ELR (cell line): ENCODE results near the gene ZBED2.
A peak's percentile ranks its signal among the peaks of the same experiment; 100 is the strongest.

Experiments used
- DNase-seq: peaks from one replicate; pipeline ENCODE4 v3.0.0-alpha.2; 2015; ENCODE audit warnings: low read depth

ZBED2 gene

DNA sequence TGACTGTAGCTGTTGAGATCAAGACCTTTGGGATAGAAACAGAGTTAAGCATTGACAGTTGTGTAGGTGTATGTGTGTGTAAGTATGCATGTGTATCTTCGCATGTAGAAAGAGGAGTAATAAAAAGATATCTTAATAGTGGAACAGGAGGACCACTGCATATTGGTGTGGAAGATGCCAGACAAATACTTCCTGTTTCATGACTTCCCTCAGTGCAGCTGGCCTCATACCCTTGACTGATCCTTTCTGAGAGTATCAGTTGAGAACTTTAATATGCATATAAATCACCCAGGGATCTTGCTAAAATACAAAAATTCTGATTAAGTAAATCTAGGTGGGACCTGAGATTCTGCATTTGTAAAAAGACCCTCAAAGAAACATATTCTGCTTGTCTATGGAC lies 8.5 kb upstream of the ZBED2 start:
- DNase-seq, result no peak

DNA sequence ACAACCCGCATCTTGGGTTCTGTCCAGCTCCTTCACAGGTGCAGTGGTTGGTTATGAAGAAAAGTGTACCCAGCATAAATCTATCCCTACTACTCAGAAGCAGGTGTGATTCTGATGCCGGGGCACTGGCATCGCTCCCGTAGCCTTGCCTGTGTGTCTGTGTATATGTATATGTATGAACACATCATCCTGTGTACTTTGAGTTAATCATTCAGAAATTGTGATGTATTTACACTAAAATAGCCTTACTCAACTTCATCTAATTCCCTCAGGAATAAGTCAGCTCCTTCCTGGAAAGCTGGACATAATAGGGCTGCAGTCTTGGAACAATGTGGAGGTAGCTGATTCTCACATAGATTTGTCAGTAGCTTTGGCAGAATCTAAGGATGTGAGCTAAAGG lies 6.7 kb upstream of the ZBED2 start:
- DNase-seq, result no peak

DNA sequence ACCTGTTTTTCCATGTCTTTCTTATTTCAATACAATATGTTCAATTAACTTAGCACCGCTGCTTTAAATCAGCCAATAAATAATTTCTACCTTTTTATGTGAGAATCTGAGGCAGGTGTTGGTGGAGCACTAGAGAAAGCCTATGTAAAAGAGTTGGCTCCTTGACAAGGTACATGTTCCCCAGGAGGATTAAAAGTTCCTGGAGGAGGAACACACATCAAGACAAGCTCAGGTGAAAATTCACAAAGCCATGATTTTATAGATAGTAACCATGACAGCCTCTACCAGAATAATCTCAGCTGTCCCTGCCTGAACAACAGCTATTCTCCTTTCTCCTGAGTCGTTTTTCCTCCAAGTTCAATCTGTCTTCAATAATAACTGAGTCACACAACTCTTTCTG lies 3.4 kb upstream of the ZBED2 start:
- DNase-seq, result no peak

DNA sequence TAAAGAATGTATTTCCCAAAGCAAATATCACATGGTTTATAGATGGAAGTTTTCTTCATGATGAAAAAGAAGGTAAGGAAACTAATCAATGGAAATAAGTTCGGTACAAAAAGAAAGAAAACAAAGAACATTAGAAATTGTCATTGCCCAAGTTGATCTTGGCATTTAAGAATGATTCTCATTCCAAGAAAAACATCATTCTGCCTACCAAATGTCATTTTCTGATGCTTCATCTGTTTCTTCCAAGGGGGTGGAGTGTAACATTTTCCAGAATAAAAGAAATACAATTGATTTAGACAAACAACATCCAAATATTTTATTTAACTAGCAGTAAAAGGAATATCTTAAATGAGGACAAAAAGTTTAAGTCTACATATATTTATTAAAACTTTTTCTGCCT lies 3.0 kb upstream of the ZBED2 start:
- DNase-seq, result no peak

DNA sequence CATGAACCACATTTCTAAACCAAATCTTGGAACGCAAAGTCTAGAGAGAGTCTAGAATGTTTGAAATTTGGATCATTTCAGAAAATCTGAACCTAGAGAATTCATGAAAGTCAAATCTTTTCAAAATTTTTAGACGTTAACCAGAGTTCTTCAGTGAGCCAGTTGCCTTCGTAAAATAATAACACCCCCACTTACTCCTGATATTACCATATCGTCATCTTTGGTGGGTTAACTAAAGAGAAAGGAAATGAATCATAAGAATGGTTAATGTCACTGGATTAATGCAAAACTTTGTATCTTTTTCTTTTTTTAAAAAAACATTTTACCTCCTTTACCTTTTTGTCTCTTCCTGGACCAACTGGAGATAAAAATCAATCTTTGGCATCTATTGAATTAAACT lies 1.2 kb upstream of the ZBED2 start:
- DNase-seq, result peak; percentile 57

DNA sequence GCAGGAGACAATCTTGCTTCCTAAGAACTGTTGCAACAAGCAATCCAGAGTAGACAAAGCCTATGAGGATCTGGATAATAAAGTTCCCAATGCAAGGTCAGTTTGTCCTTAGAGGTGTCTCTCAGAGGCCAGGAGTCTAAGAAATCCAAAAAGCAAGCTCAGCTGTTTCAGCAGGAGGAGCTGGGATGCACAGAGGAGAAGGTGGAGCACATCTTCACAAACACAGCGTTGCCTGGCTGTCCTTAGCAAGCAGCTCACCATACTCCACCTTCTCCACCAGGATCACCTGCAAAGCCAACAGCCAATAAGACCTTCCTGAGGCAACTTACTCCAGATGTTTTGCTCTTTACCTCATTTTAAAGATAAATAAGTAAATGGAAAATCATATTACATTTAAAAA lies 365 bp downstream of the ZBED2 start:
- DNase-seq, result no peak

DNA sequence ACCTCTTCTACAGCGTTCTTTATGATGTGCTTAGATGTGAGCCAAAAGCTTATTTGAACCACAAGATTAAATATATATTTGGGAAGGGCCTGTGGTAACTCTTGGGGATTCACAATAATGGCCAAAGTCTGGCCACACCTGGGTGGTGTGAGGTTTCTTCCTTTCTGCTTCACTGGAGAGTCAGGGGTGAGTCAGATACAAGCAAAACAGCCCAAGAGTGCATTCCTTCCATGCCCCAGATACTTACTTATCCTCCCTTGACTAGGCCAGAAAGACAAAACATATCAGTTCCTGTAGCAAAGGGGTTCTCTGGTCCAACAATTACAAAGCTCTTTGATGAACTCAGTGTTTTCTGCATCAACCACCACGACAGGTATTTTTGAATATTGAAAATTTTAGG lies 941 bp downstream of the ZBED2 start:
- peak; percentile 87 for DNase-seq

DNA sequence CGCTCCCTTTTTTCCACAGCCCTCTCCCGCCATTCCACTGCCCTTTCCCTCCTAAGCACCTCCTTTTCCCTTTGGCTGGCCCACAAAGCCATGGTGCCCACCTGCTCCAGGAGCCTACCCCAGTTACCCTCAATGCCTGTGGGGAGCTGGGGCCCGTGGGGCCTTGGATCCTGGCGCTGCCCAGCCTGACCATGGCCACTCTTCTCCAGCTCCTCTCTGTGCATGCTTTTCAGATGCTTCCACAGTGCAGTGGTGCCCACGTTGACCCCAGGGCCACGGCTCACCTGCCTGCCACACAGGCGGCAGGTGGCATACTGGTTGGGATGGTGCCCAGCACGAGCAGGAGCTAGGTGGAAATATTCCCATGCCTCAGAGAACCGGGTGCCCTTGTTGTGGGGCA lies 1.5 kb downstream of the ZBED2 start:
- DNase-seq, result no peak

DNA sequence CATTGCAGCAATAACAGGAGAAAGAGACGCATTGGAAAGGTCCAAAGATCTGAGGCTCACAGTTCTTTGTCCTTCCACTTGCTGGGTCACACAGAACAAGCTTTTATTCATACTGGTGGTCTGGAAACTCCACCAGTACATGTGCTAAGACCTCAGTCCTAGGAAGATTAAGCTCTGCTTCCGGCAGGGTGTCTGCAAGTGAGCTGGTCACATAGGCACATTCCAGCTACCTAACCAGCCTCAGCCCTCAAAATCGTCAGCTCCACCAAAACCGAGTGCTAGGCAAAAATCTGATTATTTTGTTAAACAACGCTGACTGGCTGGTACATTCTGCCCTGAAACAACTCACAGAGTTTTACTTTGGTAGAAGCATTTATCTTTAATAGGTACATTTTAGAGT lies 2.2 kb downstream of the ZBED2 start:
- no peak for DNase-seq

DNA sequence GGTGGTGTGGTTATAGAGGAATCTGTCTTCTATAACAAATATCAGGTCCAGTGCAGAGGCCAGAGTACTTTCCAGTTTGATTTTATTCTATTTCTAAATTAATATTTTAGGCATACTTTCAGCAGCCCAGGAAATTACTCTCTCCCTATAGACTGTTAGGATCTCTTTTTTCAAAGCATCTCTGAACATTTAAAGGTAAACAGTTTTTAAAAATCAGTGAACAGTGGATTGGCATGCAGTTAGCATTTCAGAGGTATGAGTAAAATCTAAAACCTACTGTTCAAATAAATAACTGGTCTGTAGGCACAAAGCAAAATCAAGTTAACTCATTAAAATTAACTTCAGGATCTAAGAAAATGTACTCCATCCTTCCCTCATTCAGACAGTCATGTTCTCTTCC lies 3.0 kb downstream of the ZBED2 start:
- no peak for DNase-seq

DNA sequence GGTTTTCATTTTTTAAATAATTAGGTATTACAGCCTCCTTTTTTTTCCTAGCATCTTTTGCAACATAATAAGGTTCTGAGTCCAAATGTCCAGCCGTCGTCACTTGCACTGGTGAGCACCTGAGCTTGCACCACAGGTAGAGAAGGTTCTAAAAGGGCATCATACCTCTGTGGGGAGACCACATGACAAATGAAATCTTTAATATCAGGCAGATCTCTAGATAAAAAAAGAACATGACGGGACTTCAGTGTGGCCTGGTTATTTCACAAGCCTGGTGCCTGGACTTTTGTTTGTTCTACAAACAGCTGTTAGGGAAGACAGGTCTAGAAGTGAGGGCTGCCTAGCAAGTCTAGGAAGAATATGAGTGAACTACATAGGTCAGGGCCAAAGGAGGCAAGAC lies 3.6 kb downstream of the ZBED2 start:
- DNase-seq, result no peak

DNA sequence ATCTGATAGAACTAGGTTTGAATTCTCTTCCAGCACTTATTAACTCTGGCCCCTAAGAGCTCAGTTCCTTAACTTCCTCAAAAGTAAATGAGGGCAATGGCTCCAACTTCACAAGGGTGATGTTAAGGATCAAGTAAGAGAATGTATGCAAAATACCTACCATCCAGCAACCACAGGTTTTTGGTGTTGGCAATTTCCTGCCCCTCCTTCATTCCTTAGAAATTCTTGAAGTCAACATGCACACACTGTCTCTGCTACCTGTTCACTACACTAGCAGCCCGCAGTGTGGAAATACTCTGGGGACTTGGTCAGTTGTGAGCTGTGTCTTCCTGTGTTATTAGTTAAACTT lies 5.0 kb downstream of the ZBED2 start:
- DNase-seq, result no peak

DNA sequence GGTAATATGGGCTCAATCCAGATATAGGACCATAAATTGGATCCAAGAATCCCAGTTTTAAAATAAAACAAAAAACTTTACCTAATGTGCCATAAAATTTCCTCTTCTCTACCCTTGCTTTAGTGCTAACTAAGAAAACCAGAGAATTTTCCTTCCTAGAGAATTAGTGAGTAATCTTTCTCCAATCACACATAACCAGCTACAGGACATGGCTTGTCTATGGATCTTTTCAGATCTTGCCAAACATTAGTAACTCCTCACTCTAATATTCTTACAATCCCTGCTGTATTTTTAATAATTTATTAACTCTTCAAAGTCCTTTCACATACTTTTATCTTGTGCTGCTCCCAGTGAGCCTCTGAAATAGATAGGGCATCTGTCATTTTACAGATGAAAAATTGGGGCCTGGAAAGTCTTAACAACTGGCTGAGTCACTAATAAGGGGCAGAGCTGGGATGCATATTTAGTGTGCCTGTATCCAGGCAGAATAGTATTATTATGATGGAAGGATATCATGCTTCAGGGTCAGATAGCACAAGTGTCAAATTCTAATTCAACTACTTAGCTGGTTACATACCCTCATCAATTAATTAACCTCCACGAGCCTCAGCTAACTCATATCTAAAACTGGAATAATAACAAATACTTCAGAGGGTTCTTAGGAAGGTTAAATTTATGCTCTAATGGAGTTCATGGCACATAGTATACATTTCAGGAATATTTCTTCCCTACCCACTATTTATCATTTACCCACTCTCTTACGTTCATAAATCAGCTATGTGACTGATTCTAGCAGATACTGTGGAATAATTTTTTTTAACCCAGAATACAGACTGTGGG lies 5.6 kb downstream of the ZBED2 start:
- DNase-seq, result peak; percentile 34

DNA sequence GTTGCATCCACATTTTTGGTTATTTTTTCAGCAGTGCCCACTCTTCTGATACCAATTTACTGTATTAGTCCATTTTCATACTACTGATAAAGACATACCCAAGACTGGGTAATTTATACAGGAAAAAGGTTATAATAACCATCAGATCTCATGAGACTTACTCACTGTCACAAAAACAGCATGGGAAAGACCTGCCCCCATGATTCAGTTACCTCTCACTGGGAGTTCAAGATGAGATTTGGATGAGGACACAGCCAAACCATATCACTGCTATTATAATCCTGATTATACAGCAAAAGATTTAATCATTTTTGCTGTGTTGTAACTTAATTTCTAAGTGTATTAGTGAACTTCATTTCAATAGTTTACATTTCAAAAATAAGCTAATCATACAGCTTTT lies 6.6 kb downstream of the ZBED2 start:
- peak; percentile 26 for DNase-seq

DNA sequence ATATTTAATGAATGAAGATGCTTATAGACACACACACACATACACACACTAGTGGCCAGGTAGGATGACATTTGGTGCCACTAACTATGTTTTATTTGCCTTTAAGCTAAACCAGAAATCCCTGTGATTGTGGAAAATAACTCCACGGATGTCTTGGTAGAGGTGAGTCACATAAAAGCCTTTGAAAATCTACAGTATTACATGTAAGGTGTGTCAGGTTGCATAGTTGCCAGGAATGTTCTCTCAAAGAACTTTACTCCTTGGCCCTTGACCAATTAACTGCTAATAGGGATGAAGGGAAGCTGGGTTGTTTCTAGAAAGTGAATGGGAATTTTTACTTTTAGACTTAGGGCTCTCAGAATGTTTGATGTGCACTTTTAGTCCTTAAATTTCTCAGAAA lies 9.9 kb downstream of the ZBED2 start:
- peak; percentile 53 for DNase-seq

DNA sequence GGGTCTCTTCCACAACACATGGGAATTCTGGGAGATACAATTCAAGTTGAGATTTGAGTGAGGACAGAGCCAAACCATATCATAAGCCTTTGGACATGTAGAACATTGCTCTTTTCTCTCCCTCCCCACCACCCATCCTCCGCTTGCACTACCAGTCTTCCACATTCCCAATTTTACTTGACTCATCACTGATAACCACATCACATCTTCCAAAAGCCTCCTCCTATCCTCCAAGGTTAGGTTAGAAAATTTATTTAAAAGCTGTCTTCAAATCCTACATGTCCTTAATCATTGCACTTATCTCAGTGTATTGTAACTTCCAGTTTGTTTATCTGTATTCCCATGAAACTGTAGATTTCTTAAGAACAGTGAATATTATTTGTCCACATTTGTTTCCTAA lies 10.4 kb downstream of the ZBED2 start:
- DNase-seq, result no peak

DNA sequence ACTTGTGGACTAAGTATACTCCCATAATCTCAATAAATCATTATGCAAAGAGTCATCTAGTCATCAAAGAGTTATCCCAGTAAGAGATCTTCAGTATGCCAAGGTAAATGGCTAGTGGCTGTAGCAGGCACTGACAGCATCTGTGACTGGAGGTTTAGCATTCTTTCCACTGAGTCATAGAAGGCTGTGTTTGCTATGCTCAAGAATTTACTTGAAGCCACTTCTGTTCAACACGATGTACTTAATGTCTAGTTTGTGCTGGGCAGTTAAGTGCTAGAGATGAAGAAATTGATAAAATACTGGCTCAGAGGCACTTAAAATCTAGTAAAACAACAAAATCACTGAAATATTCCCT lies 13.0 kb downstream of the ZBED2 start:
- DNase-seq, result peak; percentile 93

DNA sequence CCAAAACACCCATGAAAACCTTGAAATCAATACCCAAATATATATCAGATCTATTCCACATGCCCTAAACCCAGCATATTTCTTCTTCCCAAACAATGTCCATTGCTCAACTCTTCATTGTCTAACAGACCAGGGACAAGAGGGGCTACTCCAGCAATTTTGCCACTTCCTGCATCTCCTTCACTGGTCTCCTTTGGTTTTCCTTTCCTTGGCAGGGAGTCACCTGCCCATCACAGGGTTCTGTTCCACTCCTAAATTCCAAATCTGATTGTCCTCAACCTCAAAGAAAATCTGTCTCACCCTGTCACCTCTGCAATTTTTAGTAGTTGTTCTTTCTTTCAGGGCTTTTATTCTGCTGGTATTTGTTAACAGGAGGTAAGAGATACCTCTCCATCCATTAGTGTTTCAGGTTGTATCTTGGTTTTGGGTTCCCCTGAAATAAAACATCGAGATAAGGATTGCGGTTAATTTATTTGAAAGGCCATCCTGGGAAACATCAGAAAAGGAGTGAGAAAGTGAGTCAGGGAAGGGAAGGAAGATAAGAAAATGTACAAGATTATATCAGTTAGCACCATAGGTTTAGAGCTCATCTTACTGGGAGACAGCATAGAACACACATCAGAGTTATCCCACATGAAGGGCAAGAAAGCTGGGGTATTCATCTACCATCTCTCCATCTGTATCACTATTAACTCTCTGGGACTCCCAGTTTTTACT lies 13.6 kb downstream of the ZBED2 start:
- no peak for DNase-seq

DNA sequence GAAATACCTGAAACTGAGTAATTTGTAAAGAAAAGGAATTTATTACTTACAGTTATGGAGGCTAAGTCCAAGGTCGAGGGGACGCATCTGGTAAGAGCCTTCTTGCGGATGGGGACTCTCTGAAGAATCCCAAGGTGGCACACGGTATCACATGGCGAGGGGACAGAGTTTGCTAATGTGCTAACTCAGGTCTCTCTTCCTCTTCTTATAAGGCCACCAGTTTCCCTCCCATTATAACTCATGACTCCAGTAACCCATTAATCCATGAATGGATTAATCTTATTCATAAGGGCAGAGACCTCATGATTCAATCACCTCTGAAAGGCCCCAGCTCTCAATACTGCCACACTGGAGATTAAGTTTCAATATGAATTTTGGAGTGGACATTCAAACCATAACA lies 15.7 kb downstream of the ZBED2 start:
- DNase-seq, result no peak

DNA sequence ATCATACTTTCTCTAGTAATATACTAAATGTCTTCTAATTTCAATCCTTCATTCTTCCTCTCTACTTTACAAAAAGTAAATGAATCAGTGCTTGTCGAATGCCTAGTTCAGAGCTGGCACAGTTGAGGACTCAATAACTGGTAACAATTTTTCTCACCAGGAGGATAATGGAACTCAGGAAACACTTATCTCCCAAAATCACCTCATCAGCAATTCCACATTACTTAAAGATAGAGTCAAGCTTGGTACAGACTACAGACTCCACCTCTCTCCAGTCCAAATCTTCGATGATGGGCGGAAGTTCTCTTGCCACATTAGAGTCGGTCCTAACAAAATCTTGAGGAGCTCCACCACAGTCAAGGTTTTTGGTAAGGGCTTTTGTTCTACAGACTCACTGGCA lies 16.3 kb downstream of the ZBED2 start:
- no peak for DNase-seq

DNA sequence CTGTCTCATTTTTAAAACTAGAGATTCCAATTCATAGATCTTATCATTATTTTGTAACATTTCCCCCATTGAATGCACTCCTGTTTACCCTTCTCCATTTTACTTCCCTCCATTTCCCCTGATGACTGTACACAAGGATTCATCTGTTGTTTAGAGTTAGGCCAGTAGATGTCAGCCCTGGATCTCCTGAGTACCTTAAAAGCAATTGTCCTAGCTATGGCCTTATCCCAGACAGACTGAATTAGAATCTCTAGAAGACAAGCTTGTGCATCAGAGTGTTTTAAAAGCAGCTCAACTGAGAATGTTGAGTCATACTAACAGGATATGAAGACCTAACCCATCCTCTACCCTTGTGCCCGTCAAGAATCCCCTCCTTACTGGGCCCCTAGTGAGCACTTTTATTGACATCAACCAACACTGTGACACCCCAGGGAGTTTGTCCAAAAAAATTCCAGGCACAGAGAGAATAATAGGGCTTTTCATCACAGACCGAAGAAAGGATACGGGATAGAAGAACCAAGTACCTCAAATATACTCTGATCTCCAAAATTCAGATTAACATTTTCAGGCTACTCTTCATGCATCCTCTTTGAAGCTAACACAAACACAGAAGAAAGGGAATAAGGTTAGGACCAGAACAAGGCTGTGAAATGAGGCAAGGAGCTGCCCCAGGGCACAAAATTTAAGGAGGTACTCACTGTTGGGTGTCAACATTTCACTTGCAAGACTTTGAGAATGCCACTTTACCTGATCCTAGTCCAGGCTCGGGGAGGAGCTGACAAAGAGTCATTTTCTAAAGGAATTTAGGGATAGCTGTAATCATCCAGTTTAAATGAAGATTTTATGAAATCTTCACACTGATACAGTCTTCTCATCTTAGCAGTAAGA lies 17.1 kb downstream of the ZBED2 start:
- DNase-seq, result peak; percentile 92

DNA sequence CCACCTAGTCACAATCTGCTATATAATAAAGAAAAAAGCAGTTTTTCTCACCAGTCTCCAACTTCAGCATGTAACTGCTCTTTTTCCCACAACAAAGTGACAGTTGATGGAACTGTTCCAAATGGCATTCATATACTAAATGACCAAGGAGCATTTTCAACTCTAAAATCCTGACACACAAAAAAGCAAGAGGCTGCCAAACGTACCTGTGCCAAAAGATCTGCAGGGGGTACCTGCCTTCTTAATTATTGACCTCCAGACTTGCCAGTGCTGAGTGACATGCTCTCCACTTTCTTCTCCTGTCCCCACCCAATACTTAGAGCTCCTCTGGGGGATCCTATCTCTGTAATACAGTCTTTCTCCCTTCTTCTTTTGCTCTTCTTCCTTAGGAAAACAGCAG lies 18.0 kb downstream of the ZBED2 start:
- DNase-seq, result no peak

DNA sequence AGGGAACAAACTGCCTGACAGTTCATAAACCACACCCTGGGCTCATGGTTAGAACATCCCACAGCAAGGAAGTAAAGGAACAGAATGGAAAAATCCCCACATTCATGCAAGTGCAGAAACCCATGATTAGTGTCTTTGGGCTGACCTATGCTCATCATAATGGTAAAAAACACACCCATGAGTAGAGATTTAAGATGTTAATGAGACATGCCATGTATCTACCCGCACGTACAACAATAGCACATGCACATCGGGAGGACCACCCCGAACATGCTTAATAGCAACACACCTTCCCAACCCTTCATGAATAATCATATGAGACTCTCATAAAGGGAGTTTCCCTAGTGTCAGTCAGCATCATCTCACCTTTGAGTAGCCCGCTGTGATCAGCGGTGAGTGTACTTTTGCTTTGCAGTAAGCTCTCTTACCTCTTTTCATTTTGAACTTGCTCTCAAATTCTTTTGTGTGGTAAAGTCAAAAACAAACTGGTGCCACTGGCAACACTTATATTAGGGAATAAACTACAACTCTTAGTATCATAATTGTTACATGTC lies 23.2 kb downstream of the ZBED2 start:
- DNase-seq, result no peak
